ENCODE measurements around the gene FAM240B.

Gene FAM240B

GRCh38 chr9:38720083-38720745 is at the start of gene FAM240B:
Gene FAM240B (minus strand): TSS chr9:38720133. CDS start chr9:38703999, 16,134 bp downstream.
- no peak for DNase-seq

DNA sequence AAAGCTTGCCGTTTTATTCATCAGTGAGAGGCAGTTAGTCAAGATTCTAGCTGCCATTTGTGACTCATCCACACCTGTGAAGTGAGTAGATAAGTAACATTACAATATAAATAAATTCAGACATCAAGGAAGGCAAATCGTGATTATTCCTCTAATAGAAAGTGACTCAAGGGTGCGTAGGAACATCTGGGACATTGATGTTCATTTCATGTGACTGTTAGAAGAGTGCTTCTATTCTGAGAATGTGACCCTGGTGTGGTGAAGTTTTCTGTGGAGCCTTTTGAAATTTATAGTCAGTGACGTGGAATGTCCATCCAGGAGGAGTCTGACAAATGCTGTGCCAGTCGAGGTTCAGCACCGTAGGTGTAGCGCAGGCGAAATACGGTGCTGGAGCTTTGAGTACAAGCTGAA is 48.4 kb upstream of the FAM240B start:
- DNase-seq, result no peak

- DNase-seq, result no peak
Measured at GRCh38 chr9:38765101-38765500, 45.2 kb upstream of the FAM240B start.

- DNase-seq, result no peak
Measured at GRCh38 chr9:38761999-38762398, 42.1 kb upstream of the FAM240B start.

DNA sequence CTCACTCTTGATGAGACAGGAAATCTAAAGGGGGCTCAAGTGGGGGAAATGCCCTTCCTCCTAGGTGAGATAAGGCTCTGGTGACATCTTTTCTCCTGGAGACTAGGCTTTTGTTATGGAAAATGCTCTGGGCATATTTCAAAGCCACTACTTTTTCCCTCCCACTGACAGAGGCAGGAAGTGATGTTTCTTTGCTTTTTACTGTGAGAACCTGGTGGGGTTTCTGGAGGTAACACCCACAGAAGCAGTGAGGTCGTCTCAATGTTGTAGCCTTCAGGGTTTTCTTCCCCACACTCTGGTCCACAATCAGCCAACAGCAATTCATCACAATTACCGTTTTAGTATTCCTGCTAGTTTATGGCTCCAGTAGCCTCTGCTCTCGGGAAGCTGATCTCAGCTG is 41.4 kb upstream of the FAM240B start:
- DNase-seq, result no peak

DNA sequence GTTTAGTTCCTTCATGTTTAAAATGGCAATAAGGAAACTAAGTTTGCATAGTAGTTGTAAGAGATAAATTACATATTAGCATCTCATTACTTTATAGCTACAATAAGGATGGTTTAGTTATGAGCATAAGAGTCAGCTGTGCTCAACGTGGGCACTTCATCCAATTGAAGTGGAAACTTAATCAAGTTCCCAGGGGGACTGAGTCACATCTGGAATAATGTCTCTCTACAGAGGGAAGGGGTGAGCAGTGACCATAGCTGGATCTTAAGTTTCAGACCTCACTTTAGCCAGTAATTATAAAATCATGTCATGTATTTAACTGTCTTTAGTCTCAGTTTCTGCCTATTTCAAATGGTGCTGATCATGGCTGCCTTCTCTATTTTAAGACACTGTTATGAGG is 36.8 kb upstream of the FAM240B start:
- no peak for DNase-seq

GRCh38 chr9:38747941-38748340 is 28.0 kb upstream of the FAM240B start:
- no peak for DNase-seq

DNA sequence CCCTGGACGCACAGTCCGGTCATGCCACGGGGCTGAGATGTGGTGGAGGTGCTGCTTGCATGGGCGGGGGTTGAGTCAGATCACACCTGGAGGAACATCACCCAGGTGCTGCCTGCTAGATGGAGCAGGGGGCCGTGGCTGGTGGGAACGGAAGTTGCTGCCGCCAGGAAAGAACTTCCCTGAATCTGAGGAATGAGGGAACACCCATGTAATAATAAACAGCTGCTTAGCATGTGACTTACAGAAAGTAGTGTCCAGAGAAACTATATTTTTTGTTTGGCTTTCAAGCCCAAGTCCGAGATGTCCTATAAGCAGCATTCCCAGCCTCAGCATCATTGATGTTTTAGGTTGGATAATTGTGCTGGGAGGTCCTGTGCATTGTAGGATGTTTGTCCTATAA is 27.1 kb upstream of the FAM240B start:
- DNase-seq, result no peak

DNA sequence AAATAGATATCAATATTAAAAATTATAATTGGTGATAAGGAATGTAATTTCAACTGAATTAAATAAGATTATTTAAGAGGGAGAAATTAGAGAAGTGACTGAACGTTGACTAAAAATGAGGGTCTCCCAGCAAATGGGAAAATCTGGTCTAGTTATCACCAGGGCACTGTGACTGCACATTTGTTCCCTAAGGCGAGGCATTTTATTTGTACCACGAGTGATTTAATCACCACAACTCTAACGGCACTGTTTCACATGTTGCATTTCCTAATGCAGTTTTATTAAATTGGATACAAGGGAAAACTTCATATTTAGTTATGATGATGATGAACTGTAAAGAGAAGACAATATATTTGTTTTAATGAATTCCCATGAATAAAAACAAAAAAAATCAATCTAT is 26.4 kb upstream of the FAM240B start:
- DNase-seq, result no peak

- DNase-seq, result no peak
Measured at GRCh38 chr9:38744484-38744883, 24.6 kb upstream of the FAM240B start.

- DNase-seq, result no peak
Measured at GRCh38 chr9:38737246-38737645, 17.3 kb upstream of the FAM240B start.

DNA sequence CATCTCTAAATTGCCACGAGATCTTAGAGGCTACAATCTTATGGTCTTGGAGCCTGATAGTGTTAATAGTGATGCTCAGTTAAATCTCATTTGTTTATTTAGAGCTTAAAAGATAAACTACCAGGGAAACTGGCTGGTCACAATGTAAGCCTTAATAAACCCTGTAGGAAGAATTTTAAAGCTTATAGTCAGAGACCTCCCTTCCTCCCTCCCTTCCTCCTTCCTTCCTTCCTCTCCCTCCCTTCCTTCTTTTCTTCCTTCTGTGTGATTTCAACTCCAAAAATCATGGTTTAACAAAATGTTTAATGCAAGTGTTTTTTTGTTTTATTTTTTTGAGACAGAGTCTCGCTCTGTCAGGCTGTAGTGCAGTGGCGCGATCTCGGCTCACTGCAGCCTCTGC is 14.9 kb upstream of the FAM240B start:
- DNase-seq, result no peak

DNA sequence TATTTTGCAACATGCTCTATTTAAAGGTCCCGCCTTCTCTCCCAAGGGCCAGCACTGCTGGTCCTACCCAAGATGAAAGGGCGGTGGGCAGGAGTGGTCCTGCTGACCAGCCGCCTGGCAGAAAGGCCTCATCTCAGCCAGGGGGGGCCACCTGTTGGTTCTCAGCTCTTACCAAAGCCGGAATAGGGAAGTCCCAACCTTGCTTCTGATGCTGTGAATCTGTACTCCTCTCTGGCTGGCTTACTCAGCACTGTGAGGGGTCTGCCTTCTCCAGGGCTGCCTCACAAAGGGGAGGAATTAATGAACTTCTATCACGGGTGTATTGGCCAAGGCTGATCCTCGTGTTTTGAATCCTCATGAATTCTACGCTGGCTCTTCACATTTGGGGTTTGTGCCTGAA is 13.6 kb upstream of the FAM240B start:
- DNase-seq, result no peak

GRCh38 chr9:38732885-38733284 is 13.0 kb upstream of the FAM240B start:
- no peak for DNase-seq

- peak in 1 of 2 experiments; percentile 23 for DNase-seq
Measured at GRCh38 chr9:38727497-38728001, 7.6 kb upstream of the FAM240B start.

DNA sequence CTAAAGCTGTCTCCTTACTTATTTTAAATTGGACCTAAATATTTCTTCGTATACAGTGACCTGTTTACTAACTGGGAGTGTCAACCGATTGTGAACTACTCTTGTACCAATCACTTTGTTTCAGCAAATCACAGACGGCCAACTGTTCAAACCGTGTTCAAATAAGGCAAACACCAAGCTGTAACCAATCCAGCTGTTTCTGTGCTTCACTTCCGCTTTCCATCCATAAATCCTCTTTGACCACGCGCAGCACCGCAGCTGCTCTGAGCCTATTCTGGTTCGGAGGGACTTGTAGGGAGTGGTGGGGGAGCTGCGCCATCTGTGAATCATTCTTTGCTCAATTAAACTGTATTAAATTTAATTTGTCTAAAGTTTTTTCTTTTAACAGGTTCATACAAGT is 4.8 kb upstream of the FAM240B start:
- peak in 1 of 2 experiments; percentile 7 for DNase-seq

DNA sequence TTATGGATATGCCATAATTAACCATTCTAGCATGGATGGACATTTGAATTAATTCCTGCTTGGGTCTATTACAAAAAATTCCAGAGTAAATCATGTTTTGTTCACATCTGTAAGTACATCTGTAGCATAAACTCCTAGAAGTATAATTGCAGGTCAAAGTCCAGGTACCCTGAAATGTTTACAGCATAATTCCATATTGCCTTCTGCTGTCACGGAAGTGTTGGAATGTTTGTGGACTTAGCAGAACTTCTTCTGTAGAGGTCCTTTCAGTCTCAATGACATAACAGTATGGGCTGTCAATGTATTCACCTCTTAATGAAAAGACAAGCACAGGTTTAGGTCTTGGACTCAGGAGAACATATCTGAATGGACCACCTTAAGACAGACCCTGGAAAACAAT is 1.8 kb downstream of the FAM240B start:
- DNase-seq, result no peak

GRCh38 chr9:38715684-38716083 is 4.2 kb downstream of the FAM240B start:
- DNase-seq, result no peak

GRCh38 chr9:38713426-38713825 is 6.5 kb downstream of the FAM240B start:
- no peak for DNase-seq

GRCh38 chr9:38708759-38709158 is 11.2 kb downstream of the FAM240B start:
- no peak for DNase-seq

DNA sequence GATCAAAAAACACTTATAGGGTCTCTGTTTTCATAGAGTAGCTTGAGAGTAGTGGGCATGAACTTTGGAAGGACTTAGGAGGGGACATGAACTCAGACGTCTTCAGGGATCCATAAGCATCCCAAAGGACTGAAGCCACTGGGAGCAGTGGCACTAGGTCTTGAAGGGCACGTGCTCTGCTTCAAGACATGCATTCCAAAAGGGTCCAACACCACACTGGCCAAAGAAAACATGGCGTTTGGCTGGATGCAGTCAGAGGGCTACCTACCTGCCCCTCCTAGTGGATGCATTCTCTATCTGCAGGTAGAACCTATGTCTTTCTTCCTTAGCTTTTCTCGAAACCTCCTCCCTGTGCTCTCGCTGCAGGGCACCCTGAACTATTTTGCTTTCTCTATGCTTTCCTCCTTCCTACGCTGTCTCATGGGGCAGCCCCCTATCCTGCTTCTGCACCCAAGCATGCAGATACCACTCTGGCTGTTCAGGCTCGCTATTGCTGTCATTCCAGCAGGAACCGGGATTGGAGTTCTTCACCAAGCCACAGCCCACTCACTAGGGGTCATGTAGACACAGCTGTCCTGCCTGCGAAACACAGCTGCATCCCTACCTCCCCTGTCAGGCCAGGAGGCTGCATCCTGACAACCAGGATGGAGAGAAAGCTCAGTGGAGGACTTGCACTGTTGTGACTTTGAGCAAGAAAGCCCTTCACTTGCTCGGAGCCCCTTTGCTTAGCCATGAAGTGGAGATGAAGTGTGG is 11.9 kb downstream of the FAM240B start:
- DNase-seq, result peak; percentile 20 to 36

DNA sequence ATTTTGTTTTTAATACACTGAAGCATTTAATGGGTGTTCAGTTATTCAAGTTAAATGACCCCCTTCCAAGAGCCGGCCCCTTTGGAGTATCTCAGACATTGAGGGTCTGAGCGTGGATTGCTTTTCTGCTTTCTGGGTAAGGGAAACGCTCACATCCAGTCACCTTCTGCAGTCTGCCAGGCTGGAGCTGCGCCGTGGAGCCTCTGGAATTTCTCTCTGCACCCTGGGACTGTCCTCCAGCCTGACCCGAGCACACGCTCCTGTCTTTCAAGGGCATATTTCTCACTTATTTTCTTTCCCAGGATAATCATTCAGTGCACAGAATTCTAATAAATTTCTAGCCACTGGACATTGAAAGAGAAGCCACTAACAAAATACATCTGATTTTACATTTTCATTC is 13.4 kb downstream of the FAM240B start:
- no peak for DNase-seq

- DNase-seq, result no peak
Measured at GRCh38 chr9:38705917-38706316, 14.0 kb downstream of the FAM240B start.

- DNase-seq, result no peak
Measured at GRCh38 chr9:38700695-38701094, 19.2 kb downstream of the FAM240B start.

Data from SHP77 (cell line).